Measurements from ENCODE around the gene NISCH. TPM values are rescaled to one million over a fixed set of nuclear protein-coding genes. Genes with fewer than 3 reads are reported as not detected.

NISCH gene
- total and polyA plus RNA-seq, 2 experiments from 2014 or later: 18.4 to 76.4 TPM

DNA sequence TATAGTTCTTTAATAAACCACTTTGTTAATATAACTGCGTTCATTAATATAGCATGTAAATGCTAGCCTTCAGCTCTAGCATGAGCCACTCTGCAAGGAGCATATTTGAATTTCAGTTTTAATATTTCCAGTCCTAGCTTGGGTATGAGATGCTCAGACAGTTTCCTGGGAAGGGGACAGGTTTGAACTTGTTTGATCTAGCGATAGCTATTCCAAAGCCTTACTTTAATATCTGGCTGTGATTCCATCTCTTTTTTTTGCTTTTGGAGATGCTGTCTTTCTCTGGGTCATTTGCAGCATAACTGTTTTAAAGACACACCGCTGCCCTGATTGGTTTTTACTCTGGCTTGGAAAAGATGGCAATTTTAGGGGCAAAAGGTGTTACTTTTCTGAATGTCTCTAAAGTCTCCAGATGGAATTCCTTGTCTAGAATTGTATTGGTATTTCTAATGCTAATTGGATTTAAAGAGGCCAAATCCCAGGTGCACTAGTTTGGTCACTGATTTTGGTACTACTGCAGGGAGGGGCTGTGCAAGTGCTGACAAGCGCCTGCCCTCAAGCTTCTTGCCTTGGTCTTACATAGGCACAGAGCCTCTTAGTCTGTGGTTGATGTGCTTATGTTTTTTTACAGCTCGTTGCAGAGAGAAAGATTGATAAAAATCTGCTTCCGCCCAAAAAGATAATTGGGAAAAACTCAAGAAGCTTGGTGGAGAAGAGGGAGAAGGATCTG lies 2.8 kb downstream of the NISCH start:
- TF ChIP-seq POLR2AphosphoS5 (IDR thresholded peaks at IDR 0.05; ENCODE audit: low read depth) (no peak), JUNB (IDR thresholded peaks at IDR 0.05; ENCODE audit: unreplicated experiment) (no peak), ETS1 (IDR thresholded peaks at IDR 0.05) (no peak), NANOG (IDR thresholded peaks at IDR 0.05; ENCODE audit: borderline replicate concordance) (no peak), CTCF (conservative IDR thresholded peaks at IDR 0.05; ENCODE audit: low read depth in 2 of 2) (no peak), CREB1 (CRISPR knock-in tag; IDR thresholded peaks at IDR 0.05; ENCODE audit: low read depth) (no peak), ZNF331 (CRISPR knock-in tag; IDR thresholded peaks at IDR 0.05; ENCODE audit: low read depth) (no peak), EZH2 (IDR thresholded peaks at IDR 0.05; ENCODE audit: low read depth, unreplicated experiment) (no peak), EZH2phosphoT487 (IDR thresholded peaks at IDR 0.05; ENCODE audit: unreplicated experiment) (no peak), REST (IDR thresholded peaks at IDR 0.05; ENCODE audit: unreplicated experiment) (no peak), STAT1 (IDR thresholded peaks at IDR 0.05; ENCODE audit: unreplicated experiment) (no peak), ZNF114 (CRISPR knock-in tag; IDR thresholded peaks at IDR 0.05) (no peak)
- TF ChIP-seq, protein P1, sequence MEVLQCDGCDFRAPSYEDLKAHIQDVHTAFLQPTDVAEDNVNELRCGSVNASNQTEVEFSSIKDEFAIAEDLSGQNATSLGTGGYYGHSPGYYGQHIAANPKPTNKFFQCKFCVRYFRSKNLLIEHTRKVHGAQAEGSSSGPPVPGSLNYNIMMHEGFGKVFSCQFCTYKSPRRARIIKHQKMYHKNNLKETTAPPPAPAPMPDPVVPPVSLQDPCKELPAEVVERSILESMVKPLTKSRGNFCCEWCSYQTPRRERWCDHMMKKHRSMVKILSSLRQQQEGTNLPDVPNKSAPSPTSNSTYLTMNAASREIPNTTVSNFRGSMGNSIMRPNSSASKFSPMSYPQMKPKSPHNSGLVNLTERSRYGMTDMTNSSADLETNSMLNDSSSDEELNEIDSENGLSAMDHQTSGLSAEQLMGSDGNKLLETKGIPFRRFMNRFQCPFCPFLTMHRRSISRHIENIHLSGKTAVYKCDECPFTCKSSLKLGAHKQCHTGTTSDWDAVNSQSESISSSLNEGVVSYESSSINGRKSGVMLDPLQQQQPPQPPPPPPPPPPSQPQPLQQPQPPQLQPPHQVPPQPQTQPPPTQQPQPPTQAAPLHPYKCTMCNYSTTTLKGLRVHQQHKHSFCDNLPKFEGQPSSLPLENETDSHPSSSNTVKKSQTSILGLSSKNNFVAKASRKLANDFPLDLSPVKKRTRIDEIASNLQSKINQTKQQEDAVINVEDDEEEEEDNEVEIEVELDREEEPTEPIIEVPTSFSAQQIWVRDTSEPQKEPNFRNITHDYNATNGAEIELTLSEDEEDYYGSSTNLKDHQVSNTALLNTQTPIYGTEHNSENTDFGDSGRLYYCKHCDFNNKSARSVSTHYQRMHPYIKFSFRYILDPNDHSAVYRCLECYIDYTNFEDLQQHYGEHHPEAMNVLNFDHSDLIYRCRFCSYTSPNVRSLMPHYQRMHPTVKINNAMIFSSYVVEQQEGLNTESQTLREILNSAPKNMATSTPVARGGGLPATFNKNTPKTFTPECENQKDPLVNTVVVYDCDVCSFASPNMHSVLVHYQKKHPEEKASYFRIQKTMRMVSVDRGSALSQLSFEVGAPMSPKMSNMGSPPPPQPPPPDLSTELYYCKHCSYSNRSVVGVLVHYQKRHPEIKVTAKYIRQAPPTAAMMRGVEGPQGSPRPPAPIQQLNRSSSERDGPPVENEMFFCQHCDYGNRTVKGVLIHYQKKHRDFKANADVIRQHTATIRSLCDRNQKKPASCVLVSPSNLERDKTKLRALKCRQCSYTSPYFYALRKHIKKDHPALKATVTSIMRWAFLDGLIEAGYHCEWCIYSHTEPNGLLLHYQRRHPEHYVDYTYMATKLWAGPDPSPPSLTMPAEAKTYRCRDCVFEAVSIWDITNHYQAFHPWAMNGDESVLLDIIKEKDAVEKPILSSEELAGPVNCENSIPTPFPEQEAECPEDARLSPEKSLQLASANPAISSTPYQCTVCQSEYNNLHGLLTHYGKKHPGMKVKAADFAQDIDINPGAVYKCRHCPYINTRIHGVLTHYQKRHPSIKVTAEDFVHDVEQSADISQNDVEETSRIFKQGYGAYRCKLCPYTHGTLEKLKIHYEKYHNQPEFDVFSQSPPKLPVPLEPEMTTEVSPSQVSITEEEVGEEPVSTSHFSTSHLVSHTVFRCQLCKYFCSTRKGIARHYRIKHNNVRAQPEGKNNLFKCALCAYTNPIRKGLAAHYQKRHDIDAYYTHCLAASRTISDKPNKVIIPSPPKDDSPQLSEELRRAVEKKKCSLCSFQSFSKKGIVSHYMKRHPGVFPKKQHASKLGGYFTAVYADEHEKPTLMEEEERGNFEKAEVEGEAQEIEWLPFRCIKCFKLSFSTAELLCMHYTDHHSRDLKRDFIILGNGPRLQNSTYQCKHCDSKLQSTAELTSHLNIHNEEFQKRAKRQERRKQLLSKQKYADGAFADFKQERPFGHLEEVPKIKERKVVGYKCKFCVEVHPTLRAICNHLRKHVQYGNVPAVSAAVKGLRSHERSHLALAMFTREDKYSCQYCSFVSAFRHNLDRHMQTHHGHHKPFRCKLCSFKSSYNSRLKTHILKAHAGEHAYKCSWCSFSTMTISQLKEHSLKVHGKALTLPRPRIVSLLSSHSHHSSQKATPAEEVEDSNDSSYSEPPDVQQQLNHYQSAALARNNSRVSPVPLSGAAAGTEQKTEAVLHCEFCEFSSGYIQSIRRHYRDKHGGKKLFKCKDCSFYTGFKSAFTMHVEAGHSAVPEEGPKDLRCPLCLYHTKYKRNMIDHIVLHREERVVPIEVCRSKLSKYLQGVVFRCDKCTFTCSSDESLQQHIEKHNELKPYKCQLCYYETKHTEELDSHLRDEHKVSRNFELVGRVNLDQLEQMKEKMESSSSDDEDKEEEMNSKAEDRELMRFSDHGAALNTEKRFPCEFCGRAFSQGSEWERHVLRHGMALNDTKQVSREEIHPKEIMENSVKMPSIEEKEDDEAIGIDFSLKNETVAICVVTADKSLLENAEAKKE (CRISPR knock-in tag; IDR thresholded peaks at IDR 0.05): no peak
- Mint-ChIP-seq H3K4me1 (peaks cover 33% of the 10 kb centered on the region), H3K36me3 (ENCODE audit: low read depth) (peaks cover 50% of the 10 kb centered on the region), H3K9me3 (no peaks in the 10 kb centered on the region), H3K27me3 (ENCODE audit: insufficient read depth, low read depth, poor library complexity) (peaks cover 5% of the 10 kb centered on the region), H3K4me3 (no peak overlapping the region), H3K27ac (no peak overlapping the region; the same call in 1 of the 2 replicates)
- Histone ChIP-seq H3K27ac (ENCODE audit: low read depth) (no peak overlapping the region), H3K27me3 (ENCODE audit: insufficient read depth) (no peaks in the 10 kb centered on the region), H3K79me2 (replicated peaks; ENCODE audit: insufficient read depth) (peaks cover 52% of the 10 kb centered on the region), H4K20me1 (replicated peaks; ENCODE audit: insufficient read depth) (peaks cover 44% of the 10 kb centered on the region), H3F3A (replicated peaks; ENCODE audit: low read depth) (no peaks in the 10 kb centered on the region; the same call in 1 of the 2 replicates), H3K4me1 (ENCODE audit: insufficient read depth) (peaks cover 20% of the 10 kb centered on the region; the same call in 1 of the 2 replicates), H3K36me3 (ENCODE audit: insufficient read depth) (peaks cover 25% of the 10 kb centered on the region; the same call in 1 of the 2 replicates), H3K4me3 (no peak overlapping the region), H3K9me2 (ENCODE audit: insufficient read depth) (no peaks in the 10 kb centered on the region), H3K4me2 (no peak overlapping the region), H2AFZ (no peak overlapping the region)
- DNase-seq (ENCODE audit: low spot score) (no peak), ATAC-seq (no peak)

Data from GM23338 (cell line).